ENCODE results near the gene CCDC6.

DNA sequence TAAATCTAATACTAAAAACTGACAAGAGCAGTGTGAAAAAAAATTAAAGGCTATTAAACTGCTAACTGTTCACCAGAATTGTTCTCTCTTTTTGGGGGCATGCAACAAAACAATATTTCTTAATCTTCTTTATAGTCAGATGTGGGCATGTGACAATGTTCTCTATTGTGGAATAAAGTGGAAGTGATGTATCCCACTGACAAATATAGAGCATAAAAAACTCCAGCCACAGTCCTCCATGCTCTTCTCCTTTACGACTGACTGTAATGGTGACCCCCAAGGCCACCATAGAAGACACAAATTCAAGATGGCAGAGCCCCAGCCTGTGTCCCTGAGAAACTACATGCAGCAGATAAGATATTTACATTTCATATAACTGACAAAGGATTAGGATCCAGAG, 11.6 kb upstream of the CCDC6 start:
- TF ChIP-seq, protein P1, sequence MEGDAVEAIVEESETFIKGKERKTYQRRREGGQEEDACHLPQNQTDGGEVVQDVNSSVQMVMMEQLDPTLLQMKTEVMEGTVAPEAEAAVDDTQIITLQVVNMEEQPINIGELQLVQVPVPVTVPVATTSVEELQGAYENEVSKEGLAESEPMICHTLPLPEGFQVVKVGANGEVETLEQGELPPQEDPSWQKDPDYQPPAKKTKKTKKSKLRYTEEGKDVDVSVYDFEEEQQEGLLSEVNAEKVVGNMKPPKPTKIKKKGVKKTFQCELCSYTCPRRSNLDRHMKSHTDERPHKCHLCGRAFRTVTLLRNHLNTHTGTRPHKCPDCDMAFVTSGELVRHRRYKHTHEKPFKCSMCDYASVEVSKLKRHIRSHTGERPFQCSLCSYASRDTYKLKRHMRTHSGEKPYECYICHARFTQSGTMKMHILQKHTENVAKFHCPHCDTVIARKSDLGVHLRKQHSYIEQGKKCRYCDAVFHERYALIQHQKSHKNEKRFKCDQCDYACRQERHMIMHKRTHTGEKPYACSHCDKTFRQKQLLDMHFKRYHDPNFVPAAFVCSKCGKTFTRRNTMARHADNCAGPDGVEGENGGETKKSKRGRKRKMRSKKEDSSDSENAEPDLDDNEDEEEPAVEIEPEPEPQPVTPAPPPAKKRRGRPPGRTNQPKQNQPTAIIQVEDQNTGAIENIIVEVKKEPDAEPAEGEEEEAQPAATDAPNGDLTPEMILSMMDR (IDR thresholded peaks at IDR 0.05; ENCODE audit: insufficient read depth, low read length, poor library complexity, severe bottlenecking), result no peak
- TF ChIP-seq EZH2phosphoT487 (conservative IDR thresholded peaks at IDR 0.05; ENCODE audit: low read length), result no peak
